Duodenal mucosa (tissue), 2 donors: ENCODE results near the gene MAP3K20.
"Not testable (repeated sequence)": the region's sequence is repeated elsewhere in the genome, so short reads cannot be mapped to it uniquely, and the experiment has no call there.

Experiments used
- H3K27ac ChIP-seq: one replicate; pipeline ENCODE4 v1.7.0; 2013; ENCODE audit warnings: low read depth, low read length
- H3K27me3 ChIP-seq, 2 donors: one replicate each; pipeline ENCODE4 v1.7.0; 2013; ENCODE audit warnings: low read length in 2 of 2, control low read depth in 1 of 2; ENCODE audit not compliant: insufficient read depth in 2 of 2, control insufficient read depth in 1 of 2
- H3K36me3 ChIP-seq, 2 donors: one replicate each; pipeline ENCODE4 v1.7.0; 2013; ENCODE audit warnings: low read length in 2 of 2, control low read depth in 1 of 2; ENCODE audit not compliant: insufficient read depth in 2 of 2, control insufficient read depth in 1 of 2
- H3K4me1 ChIP-seq, 2 donors: one replicate each; pipeline ENCODE4 v1.7.0; 2013; ENCODE audit warnings: low read length in 2 of 2, control low read depth in 1 of 2; ENCODE audit not compliant: insufficient read depth in 2 of 2, control insufficient read depth in 1 of 2
- H3K4me3 ChIP-seq, 2 donors: one replicate each; pipeline ENCODE4 v1.7.0; 2013; ENCODE audit warnings: low read length in 2 of 2, low read depth in 1 of 2
- H3K9ac ChIP-seq, 2 donors: one replicate each; pipeline ENCODE4 v1.7.0; 2013; ENCODE audit warnings: low read length in 2 of 2, low read depth in 1 of 2
- H3K9me3 ChIP-seq, 2 donors: one replicate each; pipeline ENCODE4 v1.7.0; 2013; ENCODE audit warnings: low read length in 2 of 2, control low read depth in 1 of 2; ENCODE audit not compliant: control insufficient read depth in 1 of 2

The MAP3K20 gene

GRCh38 chr2:173298536-173299097 lies 223.0 kb downstream of the MAP3K20 start:
- no peaks in the 10 kb centered on the region for H3K27me3 ChIP-seq
- H3K9me3 ChIP-seq = peaks cover 27 to 36% of the 10 kb centered on the region in 2 donors
- H3K9ac ChIP-seq = no peak overlapping the region
- no peaks in the 10 kb centered on the region for H3K4me1 ChIP-seq
- H3K4me3 ChIP-seq = no peak overlapping the region
- no peak overlapping the region for H3K27ac ChIP-seq
- H3K36me3 ChIP-seq = no peaks in the 10 kb centered on the region

- no peaks in the 10 kb centered on the region for H3K27me3 ChIP-seq
- no peak overlapping the region for H3K27ac ChIP-seq
- H3K4me1 ChIP-seq = no peaks in the 10 kb centered on the region
- no peaks in the 10 kb centered on the region for H3K36me3 ChIP-seq
- H3K9ac ChIP-seq = no peak overlapping the region
- H3K4me3 ChIP-seq = no peak overlapping the region
- H3K9me3 ChIP-seq = peaks cover 27 to 36% of the 10 kb centered on the region in 2 donors
These were observed 224.1 kb downstream of the MAP3K20 start for GRCh38 chr2:173299764-173300163.

- Histone ChIP-seq H3K9ac (no peak overlapping the region), H3K27me3 (no peaks in the 10 kb centered on the region), H3K9me3 (peaks cover 27 to 36% of the 10 kb centered on the region in 2 donors), H3K4me3 (no peak overlapping the region), H3K4me1 (no peaks in the 10 kb centered on the region), H3K36me3 (no peaks in the 10 kb centered on the region), H3K27ac (no peak overlapping the region)
These were observed 224.8 kb downstream of the MAP3K20 start for GRCh38 chr2:173300458-173300857.

- not testable (repeated sequence) for H3K9ac ChIP-seq, H3K4me3 ChIP-seq, H3K4me1 ChIP-seq, H3K27ac ChIP-seq, H3K36me3 ChIP-seq, H3K27me3 ChIP-seq
- peaks cover 26 to 36% of the 10 kb centered on the region in 2 donors for H3K9me3 ChIP-seq
These were observed 225.9 kb downstream of the MAP3K20 start for GRCh38 chr2:173301549-173301948.

DNA sequence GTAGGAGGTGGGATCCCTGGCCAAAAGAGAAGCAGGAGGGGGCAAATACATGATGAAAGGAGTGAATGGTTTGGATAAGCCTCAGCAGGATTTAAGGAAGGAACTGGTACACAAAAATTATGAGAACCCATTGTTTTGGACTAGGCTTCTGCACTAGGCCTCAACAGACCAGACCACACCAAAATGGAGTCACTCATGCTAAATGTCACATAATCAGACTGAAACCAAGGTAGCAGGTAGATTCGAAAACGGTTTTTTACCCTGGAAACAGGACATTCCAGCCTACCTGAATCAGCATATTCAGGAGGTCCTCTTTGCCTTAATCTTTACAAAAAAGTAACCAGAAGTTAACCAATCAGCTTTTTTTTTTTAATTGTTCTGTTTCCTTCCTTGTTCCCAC lies 229.7 kb downstream of the MAP3K20 start:
- no peak overlapping the region for H3K4me3 ChIP-seq
- no peak overlapping the region for H3K27ac ChIP-seq
- H3K9ac ChIP-seq = no peak overlapping the region
- no peaks in the 10 kb centered on the region for H3K36me3 ChIP-seq
- no peaks in the 10 kb centered on the region for H3K27me3 ChIP-seq
- peaks cover 5 to 12% of the 10 kb centered on the region in 2 donors for H3K9me3 ChIP-seq
- no peaks in the 10 kb centered on the region for H3K4me1 ChIP-seq

- no peak overlapping the region for H3K4me3 ChIP-seq
- no peaks in the 10 kb centered on the region for H3K27me3 ChIP-seq
- H3K27ac ChIP-seq = no peak overlapping the region
- peaks cover 4 to 5% of the 10 kb centered on the region in 2 donors for H3K9me3 ChIP-seq
- H3K9ac ChIP-seq = no peak overlapping the region
- no peaks in the 10 kb centered on the region for H3K36me3 ChIP-seq
- peaks cover 0 to 8% of the 10 kb centered on the region in 2 donors for H3K4me1 ChIP-seq
These were observed 231.6 kb downstream of the MAP3K20 start for GRCh38 chr2:173307293-173307692.

GRCh38 chr2:173309370-173309769 lies 233.7 kb downstream of the MAP3K20 start:
- H3K36me3 ChIP-seq, H3K4me1 ChIP-seq, H3K9ac ChIP-seq, H3K27ac ChIP-seq, H3K4me3 ChIP-seq, H3K27me3 ChIP-seq, H3K9me3 ChIP-seq: not testable (repeated sequence)

GRCh38 chr2:173311844-173312606 lies 236.4 kb downstream of the MAP3K20 start:
- H3K9ac ChIP-seq = no peak overlapping the region
- H3K4me1 ChIP-seq = peaks cover 0 to 8% of the 10 kb centered on the region in 2 donors
- no peaks in the 10 kb centered on the region for H3K27me3 ChIP-seq
- H3K36me3 ChIP-seq = no peaks in the 10 kb centered on the region
- peak overlapping the region; percentile 10 to 53 for H3K4me3 ChIP-seq
- no peak overlapping the region for H3K27ac ChIP-seq
- peaks cover 4 to 5% of the 10 kb centered on the region in 2 donors for H3K9me3 ChIP-seq
